Tibial artery (tissue), 4 donors: ENCODE data around the gene MAN2A1.
A peak's percentile ranks its signal among the peaks of the same experiment; 100 is the strongest.

Source experiments
- DNase-seq, 2 donors: peaks; one replicate each; pipeline ENCODE4 v3.0.0-alpha.2; 2019
- H3K27ac ChIP-seq, 2 donors: fragments of 200-600 bp; sonication (generic) in 1 of 2; 1 replicate in 1 of 2; 2 replicates in 1 of 2; pipeline ENCODE4 v1.5.1; 2018 to 2019; ENCODE audit warnings: mild to moderate bottlenecking in 1 of 2
- H3K27me3 ChIP-seq, 2 donors: fragments of 200-600 bp; sonication (generic) in 1 of 2; one replicate each; pipeline versions ENCODE4 v1.5.1 to v1.6.0; 2016 to 2019
- H3K36me3 ChIP-seq, 3 donors: fragments of 200-600 bp; sonication (generic) in 2 of 3; one replicate each; pipeline ENCODE4 v1.5.1; 2016 to 2019; ENCODE audit warnings: mild to moderate bottlenecking in 2 of 3
- H3K4me1 ChIP-seq, 4 donors: fragments of 200-600 bp; sonication (generic) in 2 of 4; 1 replicate in 3 of 4; 2 replicates in 1 of 4; pipeline ENCODE4 v1.5.1; 2016 to 2019
- H3K4me3 ChIP-seq, 2 donors: fragments of 200-600 bp; sonication (generic) in 1 of 2; 1 replicate in 1 of 2; 2 replicates in 1 of 2; pipeline ENCODE4 v1.5.1; 2018 to 2019; ENCODE audit warnings: mild to moderate bottlenecking in 2 of 2
- H3K9me3 ChIP-seq, 3 donors: fragments of 200-600 bp; sonication (generic) in 1 of 3; one replicate each; pipeline ENCODE4 v1.5.1; 2016 to 2019
- CTCF ChIP-seq, 2 experiments: fragments of 200-600 bp in 1 of 2; fragments of 450-650 bp in 1 of 2; IDR thresholded peaks; one replicate each; pipeline ENCODE4 v1.5.1; 2017 to 2019; ENCODE audit warnings: antibody characterized with exemption in 2 of 2, mild to moderate bottlenecking in 1 of 2, moderate library complexity in 1 of 2
- intact Hi-C: fragments of 100-400 bp; cut with DNase I; formaldehyde crosslinking; loops from one replicate; pipeline ENCODE4 v1.15.0; 2023; ENCODE audit warnings: low total_unique reads

The MAN2A1 gene

GRCh38 chr5:109711673-109712072, 21.9 kb downstream of the MAN2A1 start:
- H3K36me3 ChIP-seq: peaks cover 0 to 6% (median 0%) of the 10 kb centered on the region in 3 donors
- no peak for TF ChIP-seq CTCF (IDR thresholded peaks at IDR 0.05)
- no peaks in the 10 kb centered on the region for H3K27me3 ChIP-seq
- DNase-seq: no peak
- no peak overlapping the region for H3K4me3 ChIP-seq
- peak overlapping the region in 1 of 2 donors; percentile 24 for H3K27ac ChIP-seq
- intact Hi-C loops: no loop called here
- H3K9me3 ChIP-seq: no peaks in the 10 kb centered on the region
- H3K4me1 ChIP-seq: peaks cover 0 to 42% (median 7%) of the 10 kb centered on the region in 4 donors

GRCh38 chr5:109713453-109713852, 23.7 kb downstream of the MAN2A1 start:
- peaks cover 0 to 7% (median 0%) of the 10 kb centered on the region in 3 donors for H3K36me3 ChIP-seq
- peak overlapping the region in 1 of 2 donors; percentile 6 for H3K27ac ChIP-seq
- intact Hi-C loops: no loop called here
- no peak overlapping the region for H3K4me3 ChIP-seq
- H3K9me3 ChIP-seq: no peaks in the 10 kb centered on the region
- H3K27me3 ChIP-seq: no peaks in the 10 kb centered on the region
- DNase-seq: no peak
- no peak for TF ChIP-seq CTCF (IDR thresholded peaks at IDR 0.05)
- H3K4me1 ChIP-seq: peaks cover 0 to 48% (median 7%) of the 10 kb centered on the region in 4 donors

- intact Hi-C loops: no loop called here
- Histone ChIP-seq H3K27ac (no peak overlapping the region), H3K27me3 (no peaks in the 10 kb centered on the region), H3K4me1 (peaks cover 0 to 53% (median 7%) of the 10 kb centered on the region in 4 donors), H3K4me3 (no peak overlapping the region), H3K36me3 (peaks cover 0 to 7% (median 0%) of the 10 kb centered on the region in 3 donors), H3K9me3 (no peaks in the 10 kb centered on the region)
- no peak for TF ChIP-seq CTCF (IDR thresholded peaks at IDR 0.05)
- DNase-seq: no peak
These were observed 24.9 kb downstream of the MAN2A1 start for GRCh38 chr5:109714592-109714991.

- no peak overlapping the region for H3K4me3 ChIP-seq
- no peak for DNase-seq
- peaks cover 0 to 34% (median 2%) of the 10 kb centered on the region in 4 donors for H3K4me1 ChIP-seq
- no peaks in the 10 kb centered on the region for H3K9me3 ChIP-seq
- no peaks in the 10 kb centered on the region for H3K27me3 ChIP-seq
- intact Hi-C loops: no loop called here
- no peak for TF ChIP-seq CTCF (IDR thresholded peaks at IDR 0.05)
- no peak overlapping the region for H3K27ac ChIP-seq
- H3K36me3 ChIP-seq: peaks cover 0 to 7% (median 0%) of the 10 kb centered on the region in 3 donors
These were observed 28.5 kb downstream of the MAN2A1 start for GRCh38 chr5:109718216-109718615.

- peaks cover 0 to 7% (median 0%) of the 10 kb centered on the region in 3 donors for H3K36me3 ChIP-seq
- H3K4me3 ChIP-seq: no peak overlapping the region
- H3K4me1 ChIP-seq: peaks cover 0 to 30% (median 2%) of the 10 kb centered on the region in 4 donors
- intact Hi-C loops: no loop called here
- H3K9me3 ChIP-seq: no peaks in the 10 kb centered on the region
- no peaks in the 10 kb centered on the region for H3K27me3 ChIP-seq
- no peak overlapping the region for H3K27ac ChIP-seq
- DNase-seq: no peak
- no peak for TF ChIP-seq CTCF (IDR thresholded peaks at IDR 0.05)
These were observed 28.9 kb downstream of the MAN2A1 start for GRCh38 chr5:109718632-109719031.

- H3K9me3 ChIP-seq: no peaks in the 10 kb centered on the region
- H3K27me3 ChIP-seq: no peaks in the 10 kb centered on the region
- no peak for DNase-seq
- peaks cover 0 to 16% (median under 1%) of the 10 kb centered on the region in 4 donors for H3K4me1 ChIP-seq
- intact Hi-C loops: no loop called here
- TF ChIP-seq CTCF (IDR thresholded peaks at IDR 0.05): no peak
- H3K36me3 ChIP-seq: peaks cover 0 to 7% (median 0%) of the 10 kb centered on the region in 3 donors
- H3K27ac ChIP-seq: no peak overlapping the region
- no peak overlapping the region for H3K4me3 ChIP-seq
These were observed 30.3 kb downstream of the MAN2A1 start for GRCh38 chr5:109719978-109720377.
